Loucy (cell line): ENCODE results near the gene RNPEPL1.

Experiments
- EZH2phosphoT487 ChIP-seq: fragments of 200-600 bp; IDR thresholded peaks from 2 replicates; pipeline ENCODE4 v1.6.1; 2018; ENCODE audit warnings: antibody characterized with exemption, mild to moderate bottlenecking, moderate library complexity, borderline replicate concordance
- TF ChIP-seq, protein P1 (sequence below): fragments of 200-600 bp; sonication (generic); conservative IDR thresholded peaks from 2 replicates; pipeline ENCODE4 v1.5.1; 2014; ENCODE audit warnings: mild to moderate bottlenecking, antibody characterized with exemption, low read length

DNA sequence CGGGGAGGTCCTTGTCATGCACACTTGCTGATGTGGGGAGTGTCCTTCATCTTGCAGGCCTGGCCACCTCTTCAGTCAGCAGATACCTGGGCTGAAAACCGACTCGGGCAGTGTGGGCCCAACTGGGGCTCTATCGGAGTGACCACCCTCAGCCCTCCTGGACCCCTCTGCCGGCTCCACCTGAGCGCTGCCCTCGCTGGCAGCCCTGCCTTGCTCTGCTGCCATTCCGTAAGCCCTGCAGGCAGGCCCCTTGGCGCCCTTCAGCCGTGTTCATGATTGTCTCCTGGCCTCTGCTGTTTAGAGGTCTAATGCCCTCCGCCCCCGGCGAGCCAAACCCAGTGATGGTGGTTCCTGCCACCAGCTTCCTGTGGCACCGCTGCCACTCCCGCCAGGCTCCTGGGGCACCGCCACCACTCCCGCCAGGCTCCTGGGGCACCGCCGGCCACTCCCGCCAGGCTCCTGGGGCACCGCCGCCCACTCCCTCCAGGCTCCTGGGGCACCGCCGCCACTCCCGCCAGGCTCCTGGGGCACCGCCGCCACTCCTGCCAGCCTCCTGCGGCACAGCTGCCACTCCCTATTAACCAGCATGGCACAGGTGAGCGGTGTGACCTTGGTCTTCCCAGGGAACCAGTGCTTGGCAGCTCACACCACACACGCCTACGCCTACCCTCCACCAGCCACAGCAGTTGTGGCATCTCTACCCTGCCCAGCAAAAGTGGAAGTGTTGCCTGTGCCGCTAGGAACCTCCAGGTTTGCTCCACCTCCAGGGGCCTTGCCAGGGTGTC, 34.2 kb downstream of the RNPEPL1 start:
- no peak for TF ChIP-seq EZH2phosphoT487
- TF ChIP-seq, protein P1, sequence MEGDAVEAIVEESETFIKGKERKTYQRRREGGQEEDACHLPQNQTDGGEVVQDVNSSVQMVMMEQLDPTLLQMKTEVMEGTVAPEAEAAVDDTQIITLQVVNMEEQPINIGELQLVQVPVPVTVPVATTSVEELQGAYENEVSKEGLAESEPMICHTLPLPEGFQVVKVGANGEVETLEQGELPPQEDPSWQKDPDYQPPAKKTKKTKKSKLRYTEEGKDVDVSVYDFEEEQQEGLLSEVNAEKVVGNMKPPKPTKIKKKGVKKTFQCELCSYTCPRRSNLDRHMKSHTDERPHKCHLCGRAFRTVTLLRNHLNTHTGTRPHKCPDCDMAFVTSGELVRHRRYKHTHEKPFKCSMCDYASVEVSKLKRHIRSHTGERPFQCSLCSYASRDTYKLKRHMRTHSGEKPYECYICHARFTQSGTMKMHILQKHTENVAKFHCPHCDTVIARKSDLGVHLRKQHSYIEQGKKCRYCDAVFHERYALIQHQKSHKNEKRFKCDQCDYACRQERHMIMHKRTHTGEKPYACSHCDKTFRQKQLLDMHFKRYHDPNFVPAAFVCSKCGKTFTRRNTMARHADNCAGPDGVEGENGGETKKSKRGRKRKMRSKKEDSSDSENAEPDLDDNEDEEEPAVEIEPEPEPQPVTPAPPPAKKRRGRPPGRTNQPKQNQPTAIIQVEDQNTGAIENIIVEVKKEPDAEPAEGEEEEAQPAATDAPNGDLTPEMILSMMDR, result no peak
